ENCODE data around the gene TEKT4.

GRCh38 chr2:94880507-94880906, 9.3 kb downstream of the TEKT4 start:
- TF ChIP-seq, protein P1, sequence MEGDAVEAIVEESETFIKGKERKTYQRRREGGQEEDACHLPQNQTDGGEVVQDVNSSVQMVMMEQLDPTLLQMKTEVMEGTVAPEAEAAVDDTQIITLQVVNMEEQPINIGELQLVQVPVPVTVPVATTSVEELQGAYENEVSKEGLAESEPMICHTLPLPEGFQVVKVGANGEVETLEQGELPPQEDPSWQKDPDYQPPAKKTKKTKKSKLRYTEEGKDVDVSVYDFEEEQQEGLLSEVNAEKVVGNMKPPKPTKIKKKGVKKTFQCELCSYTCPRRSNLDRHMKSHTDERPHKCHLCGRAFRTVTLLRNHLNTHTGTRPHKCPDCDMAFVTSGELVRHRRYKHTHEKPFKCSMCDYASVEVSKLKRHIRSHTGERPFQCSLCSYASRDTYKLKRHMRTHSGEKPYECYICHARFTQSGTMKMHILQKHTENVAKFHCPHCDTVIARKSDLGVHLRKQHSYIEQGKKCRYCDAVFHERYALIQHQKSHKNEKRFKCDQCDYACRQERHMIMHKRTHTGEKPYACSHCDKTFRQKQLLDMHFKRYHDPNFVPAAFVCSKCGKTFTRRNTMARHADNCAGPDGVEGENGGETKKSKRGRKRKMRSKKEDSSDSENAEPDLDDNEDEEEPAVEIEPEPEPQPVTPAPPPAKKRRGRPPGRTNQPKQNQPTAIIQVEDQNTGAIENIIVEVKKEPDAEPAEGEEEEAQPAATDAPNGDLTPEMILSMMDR (conservative IDR thresholded peaks at IDR 0.05; ENCODE audit: low read depth, low read length), result no peak
- TF ChIP-seq EZH2 (IDR thresholded peaks at IDR 0.05; ENCODE audit: low read length, unreplicated experiment), result no peak
- no peak for TF ChIP-seq EZH2phosphoT487 (IDR thresholded peaks at IDR 0.05; ENCODE audit: borderline replicate concordance, low read length)
